Upper lobe of right lung (tissue), 1 donor: Measurements from ENCODE around the gene TESMIN. TPM values are rescaled to one million over a fixed set of nuclear protein-coding genes. Genes with fewer than 3 reads are reported as not detected.

Experiments
- ATAC-seq: fragments of 200-7000 bp; cut with Tn5 transposase; one replicate; pipeline ENCODE4 v1.9.1; 2020; ENCODE audit warnings: mild to moderate bottlenecking, moderate library complexity
- DNase-seq: peaks from one replicate; pipeline ENCODE4 v3.0.0-alpha.2; 2020
- H3K27ac ChIP-seq: fragments of 200-600 bp; one replicate; pipeline ENCODE4 v1.8.0; 2022
- H3K27me3 ChIP-seq: fragments of 200-600 bp; one replicate; pipeline ENCODE4 v1.8.0; 2022; ENCODE audit warnings: mild to moderate bottlenecking
- H3K36me3 ChIP-seq: fragments of 200-600 bp; one replicate; pipeline ENCODE4 v1.8.0; 2022
- H3K4me1 ChIP-seq: fragments of 200-600 bp; one replicate; pipeline ENCODE4 v1.8.0; 2022
- H3K4me3 ChIP-seq: fragments of 200-600 bp; one replicate; pipeline ENCODE4 v1.8.0; 2022; ENCODE audit warnings: mild to moderate bottlenecking
- H3K9me3 ChIP-seq: fragments of 200-600 bp; one replicate; pipeline ENCODE4 v1.8.0; 2022
- CTCF ChIP-seq: fragments of 200-600 bp; IDR thresholded peaks from one replicate; pipeline ENCODE4 v1.8.0; 2022; ENCODE audit warnings: antibody characterized with exemption
- intact Hi-C: fragments of 100-400 bp; cut with DNase I; formaldehyde crosslinking; loops from one replicate; pipeline ENCODE4 v1.11.0; 2022
- total RNA-seq: library from RNA; stranded (reverse); fragmentation: NEBNext Ultra II Directional; extraction: Animal tissue kit (Norgen Biotek cat#: 25700); gene quantifications from one replicate; pipeline ENCODE4 v1.2.1, GENCODE V29; 2021
- donor health status: DM: no; HTN: yes; CAD: no; lungs with severe emphysema.

TESMIN gene
- total RNA-seq, 1 donor from 2014 or later, result 0.81 TPM

DNA sequence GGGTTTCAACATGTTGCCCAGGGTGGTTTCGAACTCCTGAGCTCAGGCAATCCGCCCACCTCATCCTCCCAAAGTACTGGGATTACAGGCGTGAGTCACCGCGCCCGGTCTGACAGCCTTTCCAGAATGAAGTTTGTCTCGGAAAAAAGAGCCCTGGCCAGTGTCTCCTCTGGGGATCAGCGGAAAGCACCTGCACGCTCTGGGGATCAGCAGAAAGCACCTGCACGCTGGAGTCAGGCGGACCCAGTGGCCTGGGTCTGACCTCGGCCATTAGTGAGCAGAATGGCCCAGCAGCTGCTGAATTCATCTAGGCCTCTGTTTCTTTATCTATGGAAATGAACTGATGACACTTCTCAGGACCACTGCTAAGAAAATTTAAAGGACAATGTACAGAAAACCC lies 10.5 kb upstream of the TESMIN start:
- Histone ChIP-seq H3K27ac (no peak overlapping the region), H3K9me3 (no peaks in the 10 kb centered on the region), H3K4me1 (no peaks in the 10 kb centered on the region), H3K4me3 (no peak overlapping the region), H3K36me3 (peaks cover 98% of the 10 kb centered on the region), H3K27me3 (no peaks in the 10 kb centered on the region)
- intact Hi-C loops, result no loop called here
- ATAC-seq (no peak), DNase-seq (no peak)
- TF ChIP-seq CTCF, result no peak

DNA sequence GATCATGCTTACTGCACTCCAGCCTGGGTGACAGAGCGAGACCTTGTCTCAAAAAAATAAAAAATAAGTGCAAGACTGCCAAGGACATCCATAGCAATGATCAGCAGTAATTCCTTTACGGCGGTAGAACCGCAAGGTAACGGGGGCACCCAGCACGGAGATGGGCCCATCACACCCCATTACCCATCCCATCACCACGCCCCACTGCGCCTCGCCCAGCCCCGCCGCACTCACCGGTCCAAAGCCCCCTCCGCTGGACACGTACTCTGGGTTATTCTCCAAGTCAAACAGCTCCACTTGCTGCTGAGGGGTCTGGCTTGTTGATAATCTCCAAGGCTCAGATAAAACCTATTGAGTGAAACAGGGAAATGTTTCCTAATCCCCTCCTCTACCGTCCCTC lies 8.7 kb upstream of the TESMIN start:
- no peak for TF ChIP-seq CTCF
- H3K27ac ChIP-seq, result no peak overlapping the region
- ATAC-seq, result no peak
- no peaks in the 10 kb centered on the region for H3K27me3 ChIP-seq
- H3K9me3 ChIP-seq, result no peaks in the 10 kb centered on the region
- no peak overlapping the region for H3K4me3 ChIP-seq
- peaks cover 88% of the 10 kb centered on the region for H3K36me3 ChIP-seq
- no peaks in the 10 kb centered on the region for H3K4me1 ChIP-seq
- DNase-seq, result no peak
- intact Hi-C loops, result no loop called here

GRCh38 chr11:68757711-68758110 lies 6.4 kb upstream of the TESMIN start:
- DNase-seq (no peak), ATAC-seq (no peak)
- Histone ChIP-seq H3K9me3 (no peaks in the 10 kb centered on the region), H3K4me1 (no peaks in the 10 kb centered on the region), H3K4me3 (no peak overlapping the region), H3K36me3 (peaks cover 68% of the 10 kb centered on the region), H3K27me3 (no peaks in the 10 kb centered on the region), H3K27ac (no peak overlapping the region)
- intact Hi-C loops, result no loop called here
- TF ChIP-seq CTCF, result no peak

- Histone ChIP-seq H3K27me3 (no peaks in the 10 kb centered on the region), H3K4me3 (no peak overlapping the region), H3K27ac (no peak overlapping the region), H3K4me1 (peaks cover 5% of the 10 kb centered on the region), H3K9me3 (no peaks in the 10 kb centered on the region), H3K36me3 (peaks cover 53% of the 10 kb centered on the region)
- TF ChIP-seq CTCF, result no peak
- ATAC-seq, result no peak
- intact Hi-C loops, result no loop called here
- no peak for DNase-seq
These were observed 4.9 kb upstream of the TESMIN start for GRCh38 chr11:68756171-68756766.

DNA sequence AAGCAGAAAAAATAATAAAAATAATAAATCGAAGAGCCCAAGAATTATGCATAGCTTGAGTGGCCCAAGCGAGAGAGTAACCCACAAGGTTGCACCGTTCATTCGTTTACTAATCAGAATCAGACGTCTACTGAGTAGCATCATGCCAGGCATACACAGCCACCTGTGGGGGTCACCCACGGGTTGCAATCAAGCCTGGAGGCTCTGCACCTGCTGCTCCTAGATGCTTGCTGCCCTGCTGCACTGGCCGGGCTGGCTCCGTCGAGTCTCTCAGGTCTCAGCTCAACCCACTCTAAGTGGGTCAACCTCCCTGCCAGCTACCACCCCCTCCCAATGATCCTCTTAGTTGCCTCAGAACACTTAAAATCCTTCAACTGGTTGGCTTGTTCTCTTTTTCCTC lies 2.0 kb upstream of the TESMIN start:
- TF ChIP-seq CTCF, result no peak

DNA sequence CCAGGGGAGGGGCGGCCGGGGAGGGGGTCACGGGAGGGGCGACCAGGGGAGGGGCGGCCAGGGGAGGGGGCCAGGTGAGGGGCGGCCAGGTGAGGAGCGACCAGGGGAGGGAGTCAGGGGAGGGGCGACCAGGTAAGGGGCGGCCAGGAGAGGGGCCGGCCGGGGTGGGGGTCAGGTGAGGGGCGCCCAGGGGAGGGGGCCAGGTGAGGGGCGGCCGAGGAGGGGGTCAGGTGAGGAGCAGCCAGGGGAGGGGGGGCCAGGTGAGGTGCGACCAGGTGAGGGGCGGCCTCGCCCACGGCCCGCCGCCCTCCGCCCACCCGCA lies 355 bp downstream of the TESMIN start:
- no peak overlapping the region for H3K27ac ChIP-seq
- no peak for DNase-seq
- ATAC-seq, result no peak
- intact Hi-C loops, result no loop called here
- peaks cover under 1% of the 10 kb centered on the region for H3K36me3 ChIP-seq
- TF ChIP-seq CTCF, result no peak
- peaks cover 5% of the 10 kb centered on the region for H3K4me1 ChIP-seq
- peak overlapping the region; percentile 42 for H3K4me3 ChIP-seq
- no peaks in the 10 kb centered on the region for H3K9me3 ChIP-seq
- no peaks in the 10 kb centered on the region for H3K27me3 ChIP-seq

More for the DNA sequence above, 2.0 kb upstream of the TESMIN start:
- H3K4me3 ChIP-seq, result no peak overlapping the region
- no peak overlapping the region for H3K27ac ChIP-seq
- ATAC-seq (no peak), DNase-seq (no peak)
- peaks cover 24% of the 10 kb centered on the region for H3K36me3 ChIP-seq
- H3K9me3 ChIP-seq, result no peaks in the 10 kb centered on the region
- no peaks in the 10 kb centered on the region for H3K27me3 ChIP-seq
- intact Hi-C loops, result no loop called here
- H3K4me1 ChIP-seq, result peaks cover 5% of the 10 kb centered on the region
